GM18951 (cell line): Measurements from ENCODE around the gene RTP1.

Experiments used
- POLR2A ChIP-seq: IDR thresholded peaks from 4 replicates; pipeline ENCODE4 v1.6.1; 2011; ENCODE audit warnings: mild to moderate bottlenecking; ENCODE audit not compliant: insufficient read length, insufficient read depth; ENCODE audit errors: extremely low read depth
- in situ Hi-C: fragments of 300-500 bp; cut with MboI; formaldehyde crosslinking; loops from one replicate; pipeline ENCODE4 v1.12.0; 2022; ENCODE audit warnings: low sequenced_read_pairs, mixed read lengths, inconsistent platforms; ENCODE audit not compliant: unreplicated experiment

RTP1 gene

DNA sequence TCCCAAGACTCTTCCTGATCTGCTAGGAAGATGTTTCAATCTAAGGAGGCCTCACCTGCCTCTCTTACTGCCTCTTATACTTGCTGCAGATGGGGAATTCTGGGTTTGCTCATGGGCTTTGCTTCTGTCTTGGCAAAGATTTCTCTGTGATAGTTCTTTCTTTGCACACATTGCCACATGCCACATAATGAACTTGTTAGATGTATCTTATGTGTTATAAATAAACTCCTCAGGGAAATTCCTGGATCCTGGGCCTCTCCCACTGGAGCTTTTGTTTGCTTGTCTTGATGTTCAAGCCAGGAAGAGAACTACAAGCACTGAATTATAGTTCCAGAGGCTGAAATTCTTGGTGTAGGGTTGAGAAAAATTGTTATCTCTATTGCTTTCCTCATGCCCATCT, 12.2 kb downstream of the RTP1 start:
- in situ Hi-C loops: no loop called here
- TF ChIP-seq POLR2A: no peak

DNA sequence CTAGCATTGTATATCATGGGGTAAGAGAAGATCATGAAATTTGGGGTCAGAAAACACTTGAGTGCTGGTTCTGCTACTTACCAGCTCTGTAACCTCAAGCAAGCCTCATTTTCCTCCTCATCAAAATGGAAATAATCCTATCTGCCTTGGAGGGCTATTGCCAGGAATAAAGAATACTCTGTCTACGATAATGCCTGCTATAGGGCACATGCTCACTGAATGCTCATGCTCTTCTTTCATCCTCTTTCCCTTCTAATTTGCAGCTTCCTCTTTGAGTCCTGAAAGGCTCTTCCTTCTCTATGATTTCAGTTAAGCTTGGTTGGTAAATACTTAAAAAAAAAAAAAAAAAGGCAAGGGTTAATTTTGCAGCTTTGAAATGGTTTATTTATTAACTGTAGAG, 12.8 kb downstream of the RTP1 start:
- TF ChIP-seq POLR2A: no peak
- in situ Hi-C loops: no loop called here

GRCh38 chr3:187210545-187211327, 13.4 kb downstream of the RTP1 start:
- no peak for TF ChIP-seq POLR2A
- in situ Hi-C loops: no loop called here

DNA sequence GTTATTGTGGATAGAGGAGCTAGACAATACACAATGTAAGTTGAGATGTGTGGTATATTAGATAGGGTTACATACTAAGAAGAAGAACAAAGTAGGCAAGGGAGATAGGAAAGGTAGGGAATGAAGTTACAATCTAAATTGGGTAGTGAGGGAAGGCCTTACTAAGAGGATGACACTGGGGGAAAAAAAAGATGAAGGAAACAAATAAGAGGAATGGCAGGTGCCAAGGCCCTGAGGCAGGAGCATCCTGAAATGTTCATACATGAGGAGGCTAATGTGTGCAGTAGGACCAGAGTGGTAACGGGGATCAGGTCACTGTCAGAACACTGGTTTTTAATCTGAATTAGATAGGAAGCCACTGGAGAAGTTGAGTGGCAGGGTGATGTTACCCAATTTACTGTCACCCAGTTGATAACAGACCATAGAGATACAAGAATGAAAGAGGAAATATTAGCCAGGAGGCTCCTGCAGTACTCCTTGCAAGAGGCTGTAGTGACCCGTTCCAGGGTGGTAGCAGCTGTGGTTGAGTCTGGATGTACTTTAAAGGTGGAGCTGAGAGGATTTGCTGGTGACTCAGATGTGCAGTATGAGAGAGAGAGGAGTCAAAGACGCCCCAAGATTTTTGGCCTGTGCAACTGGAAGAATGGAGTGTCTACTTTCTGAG, 14.4 kb downstream of the RTP1 start:
- TF ChIP-seq POLR2A: no peak
- in situ Hi-C loops: no loop called here

DNA sequence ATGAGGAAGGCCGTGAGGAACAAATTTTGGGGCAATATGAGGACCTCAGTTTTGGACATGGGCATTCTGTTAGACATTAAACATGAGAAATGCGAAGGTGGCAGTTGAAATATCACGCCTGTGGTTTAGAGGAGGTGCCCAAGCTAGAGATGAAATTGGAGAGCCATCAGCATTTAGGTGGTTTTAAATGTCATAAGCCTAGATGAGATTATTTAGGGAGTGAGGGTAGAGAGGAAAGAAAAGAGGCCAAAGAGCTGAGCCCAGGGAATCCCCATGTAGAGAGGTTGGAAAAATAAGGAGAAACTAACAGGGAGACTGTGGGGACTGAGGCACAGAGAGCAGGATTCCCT, 14.9 kb downstream of the RTP1 start:
- no peak for TF ChIP-seq POLR2A
- in situ Hi-C loops: no loop called here

- in situ Hi-C loops: no loop called here
- TF ChIP-seq POLR2A: no peak
Measured at GRCh38 chr3:187212705-187213104, 15.4 kb downstream of the RTP1 start.

DNA sequence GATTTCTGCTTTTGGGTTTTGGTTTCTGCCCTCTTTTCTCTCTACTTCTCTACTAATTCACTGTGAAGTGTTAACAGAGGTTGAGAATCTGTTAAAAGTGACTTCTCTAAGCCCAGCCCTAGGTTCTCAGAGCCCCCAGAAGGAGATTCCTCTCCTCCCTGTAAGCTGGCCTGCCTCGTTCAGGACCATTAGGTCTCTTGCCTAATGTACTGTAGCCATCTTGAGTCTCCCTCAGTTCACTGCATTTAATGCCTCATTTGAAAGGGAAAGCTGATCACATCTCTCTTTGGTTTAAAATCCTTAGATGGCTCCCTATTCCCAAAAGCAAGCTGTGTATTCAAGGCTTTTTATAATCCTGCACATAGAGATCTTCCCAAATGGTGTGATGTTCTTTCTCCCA, 16.3 kb downstream of the RTP1 start:
- TF ChIP-seq POLR2A: no peak
- in situ Hi-C loops: no loop called here

DNA sequence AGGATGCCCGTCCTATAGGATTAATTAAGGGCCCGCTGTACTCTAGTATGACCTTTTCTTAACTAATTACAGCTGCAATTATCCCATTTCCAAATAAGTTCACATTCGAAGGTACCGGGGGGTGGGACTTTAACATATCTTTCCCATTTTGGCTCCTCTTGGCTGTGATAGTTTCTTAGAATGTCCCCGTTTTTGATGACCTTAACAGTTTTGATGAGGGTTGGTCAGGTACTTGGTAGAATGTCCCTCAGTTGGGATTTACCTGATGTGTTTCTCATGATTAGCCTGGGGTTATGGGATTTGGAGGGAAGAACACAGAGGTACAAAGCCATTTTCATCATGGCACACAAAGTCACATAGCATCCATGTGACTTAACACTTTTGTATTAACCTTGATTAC, 18.2 kb downstream of the RTP1 start:
- in situ Hi-C loops: no loop called here
- TF ChIP-seq POLR2A: no peak

DNA sequence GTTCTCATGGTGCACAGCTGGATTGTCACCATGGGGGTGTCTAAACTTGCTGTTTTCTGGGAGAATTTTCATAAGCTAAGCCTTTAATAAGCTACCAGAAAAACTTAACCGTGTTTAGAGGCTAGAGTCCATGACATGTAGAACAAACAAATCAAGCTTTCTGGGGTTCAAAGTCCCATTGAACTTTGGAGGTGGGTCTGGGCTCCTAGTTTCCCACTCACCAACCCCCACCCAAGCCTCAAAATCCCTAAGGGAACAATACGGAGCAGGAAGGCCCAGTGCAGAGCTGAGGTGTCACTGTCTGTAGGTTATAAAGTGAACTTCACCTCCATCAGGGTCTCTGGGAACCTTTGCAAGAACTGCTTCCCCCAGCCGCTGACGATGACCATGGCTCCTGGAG, 25.5 kb downstream of the RTP1 start:
- in situ Hi-C loops: no loop called here

DNA sequence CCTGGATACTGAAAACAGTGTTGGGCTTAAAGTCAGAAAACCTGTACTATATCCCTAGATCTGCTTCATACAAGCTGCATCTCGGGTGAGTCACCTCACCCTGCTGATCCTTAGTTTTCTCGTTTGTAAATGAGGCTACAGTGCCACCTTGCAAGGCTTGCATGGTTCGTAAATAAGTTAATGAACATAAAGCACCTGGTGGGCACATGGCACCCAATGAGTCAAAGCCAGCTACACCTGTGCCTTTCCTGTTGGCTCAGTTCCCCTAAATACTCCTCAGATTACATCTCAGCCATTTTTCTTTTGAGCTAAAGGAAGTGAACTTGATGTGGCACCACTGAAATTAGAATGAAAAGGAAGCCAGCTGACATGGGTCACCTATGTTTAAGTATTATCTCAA, 26.5 kb downstream of the RTP1 start:
- TF ChIP-seq POLR2A: no peak
- in situ Hi-C loops: no loop called here

More for the DNA sequence above, 25.5 kb downstream of the RTP1 start:
- no peak for TF ChIP-seq POLR2A

- TF ChIP-seq POLR2A: no peak
- in situ Hi-C loops: no loop called here
Measured at GRCh38 chr3:187227658-187228258, 30.5 kb downstream of the RTP1 start.

GRCh38 chr3:187228740-187229139, 31.5 kb downstream of the RTP1 start:
- in situ Hi-C loops: no loop called here
- TF ChIP-seq POLR2A: no peak

DNA sequence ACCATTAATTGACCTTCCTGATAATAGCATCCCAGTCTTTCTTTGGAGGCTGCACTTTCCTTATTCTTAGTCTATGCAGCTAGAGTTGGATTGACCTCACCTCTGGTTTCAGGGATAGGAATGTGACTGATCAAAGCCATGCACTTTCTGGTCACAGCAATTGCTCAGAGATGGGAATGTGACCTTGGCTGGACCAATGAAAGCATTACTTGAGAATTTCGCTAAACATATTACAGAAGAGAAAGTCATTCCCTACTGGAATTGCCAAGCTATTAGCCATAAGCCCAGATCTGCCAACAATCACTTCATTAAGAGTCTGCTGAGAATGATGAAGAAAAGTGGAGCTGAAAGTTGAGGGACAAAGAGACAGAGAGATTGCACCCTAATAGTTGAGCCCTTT, 32.7 kb downstream of the RTP1 start:
- TF ChIP-seq POLR2A: no peak
- in situ Hi-C loops: no loop called here

DNA sequence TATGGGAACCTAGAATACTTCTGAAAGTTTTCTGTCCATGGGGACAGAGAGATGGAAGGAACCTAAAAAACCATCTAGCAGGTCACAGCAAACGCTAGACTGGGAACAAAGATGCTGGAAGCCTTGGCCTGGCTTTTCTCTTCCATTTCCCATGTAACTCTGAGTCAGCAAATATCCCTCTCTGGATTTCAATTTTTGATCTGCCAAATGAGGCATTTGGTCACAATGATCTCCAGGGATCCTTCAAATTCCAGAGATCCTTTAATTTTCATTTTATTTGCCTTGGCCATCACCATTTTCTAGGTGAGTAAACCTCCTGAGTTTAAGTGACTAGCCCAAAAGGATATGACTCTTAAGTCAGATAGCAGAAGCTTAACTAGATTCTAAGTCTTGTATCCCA, 39.7 kb downstream of the RTP1 start:
- in situ Hi-C loops: no loop called here
- TF ChIP-seq POLR2A: no peak
